GM18858 (cell line): ENCODE data around the gene PTPRD.

Source experiments
- ATAC-seq: cut with Tn5 transposase; IDR thresholded peaks from one replicate; pipeline ENCODE4 v1.9.1; 2021; ENCODE audit not compliant: unreplicated experiment

Gene PTPRD

DNA sequence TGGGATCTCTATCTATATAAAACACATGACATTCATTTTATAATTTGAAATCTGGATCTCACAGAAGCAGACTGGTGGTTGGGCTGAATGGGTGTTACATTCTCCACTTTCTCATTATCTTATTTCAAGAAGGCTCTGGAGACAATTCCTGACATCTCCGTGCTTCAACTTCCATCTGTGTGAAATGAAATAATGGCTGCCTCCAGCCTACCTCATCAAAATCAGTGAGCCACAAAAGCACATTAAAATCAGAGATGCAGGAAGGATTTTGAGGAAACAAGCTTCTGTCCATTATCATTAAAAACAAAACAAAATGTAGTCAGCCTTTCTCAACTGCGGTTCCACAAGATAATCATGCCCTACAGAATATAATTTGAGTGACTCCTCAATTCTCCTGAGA lies 1854.9 kb downstream of the PTPRD start:
- ATAC-seq: no peak

DNA sequence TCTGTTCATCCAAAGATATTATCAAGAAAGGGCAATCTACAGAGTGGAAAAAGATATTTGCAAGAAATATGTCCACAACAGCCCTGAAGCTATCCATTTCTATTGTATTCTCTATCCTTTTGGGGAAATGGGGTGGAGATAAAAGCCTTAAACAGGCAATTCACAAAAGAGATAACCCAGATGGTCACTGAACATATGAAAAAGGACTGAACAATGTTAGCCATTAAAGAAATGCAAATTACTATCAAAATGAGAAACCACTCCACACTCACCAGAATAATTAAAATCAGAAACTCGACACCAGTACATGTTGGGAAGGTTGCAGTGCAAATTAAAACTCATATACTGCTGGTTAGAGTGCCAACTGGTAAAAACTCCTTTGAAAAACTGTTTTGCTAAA lies 1858.1 kb downstream of the PTPRD start:
- ATAC-seq: no peak

- no peak for ATAC-seq
These were observed 1861.3 kb downstream of the PTPRD start for GRCh38 chr9:8751406-8751930.

GRCh38 chr9:8750639-8751051 lies 1862.2 kb downstream of the PTPRD start:
- ATAC-seq: no peak

DNA sequence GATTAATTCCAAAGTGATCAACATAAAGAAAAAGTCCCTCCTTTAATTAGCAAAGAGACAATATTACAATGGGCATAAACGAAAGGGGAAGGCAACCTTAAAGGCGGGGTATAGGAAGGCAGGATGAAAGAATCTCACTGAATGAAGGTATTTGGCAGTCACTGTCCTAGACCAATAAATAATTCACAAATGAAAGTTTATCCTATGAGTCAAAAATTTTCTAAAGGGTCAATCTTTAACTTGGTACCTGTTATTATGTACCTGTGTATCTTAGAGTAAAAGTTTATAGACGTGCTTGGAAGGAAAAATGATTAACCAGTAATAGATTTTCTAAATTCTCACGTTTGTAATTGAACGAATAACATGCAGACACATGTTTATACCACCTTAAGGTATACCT lies 1867.5 kb downstream of the PTPRD start:
- ATAC-seq: no peak

- ATAC-seq: no peak
These were observed 1873.9 kb downstream of the PTPRD start for GRCh38 chr9:8738945-8739344.

DNA sequence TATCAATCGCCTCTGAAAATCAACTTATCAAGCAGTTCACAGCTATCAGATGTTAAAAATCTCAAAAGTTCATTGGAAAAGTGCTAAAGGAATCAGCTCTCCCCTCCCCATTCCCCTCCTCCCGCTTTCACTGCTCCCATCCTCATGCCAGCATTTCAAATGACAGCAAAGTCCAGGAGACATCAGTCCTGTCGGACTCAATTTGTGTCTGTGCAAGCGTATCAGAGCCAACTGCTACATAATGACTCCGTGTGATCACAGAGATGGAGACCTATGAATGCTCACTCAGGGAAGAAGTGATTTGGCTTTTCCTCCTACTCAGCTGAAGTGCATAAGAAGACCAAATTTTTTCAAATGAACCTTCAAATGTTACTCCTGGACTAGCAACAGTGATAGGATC lies 1876.0 kb downstream of the PTPRD start:
- no peak for ATAC-seq

GRCh38 chr9:8734760-8735159 lies 1878.0 kb downstream of the PTPRD start:
- no peak for ATAC-seq

- ATAC-seq: no peak
These were observed 1879.5 kb downstream of the PTPRD start for GRCh38 chr9:8733131-8733954.

- ATAC-seq: no peak
These were observed 1880.3 kb downstream of the PTPRD start for GRCh38 chr9:8732367-8733075.

- ATAC-seq: no peak
These were observed 1882.2 kb downstream of the PTPRD start for GRCh38 chr9:8730618-8731017.

- ATAC-seq: no peak
These were observed 1883.9 kb downstream of the PTPRD start for GRCh38 chr9:8728910-8729309.

- ATAC-seq: no peak
These were observed 1885.6 kb downstream of the PTPRD start for GRCh38 chr9:8727191-8727590.

DNA sequence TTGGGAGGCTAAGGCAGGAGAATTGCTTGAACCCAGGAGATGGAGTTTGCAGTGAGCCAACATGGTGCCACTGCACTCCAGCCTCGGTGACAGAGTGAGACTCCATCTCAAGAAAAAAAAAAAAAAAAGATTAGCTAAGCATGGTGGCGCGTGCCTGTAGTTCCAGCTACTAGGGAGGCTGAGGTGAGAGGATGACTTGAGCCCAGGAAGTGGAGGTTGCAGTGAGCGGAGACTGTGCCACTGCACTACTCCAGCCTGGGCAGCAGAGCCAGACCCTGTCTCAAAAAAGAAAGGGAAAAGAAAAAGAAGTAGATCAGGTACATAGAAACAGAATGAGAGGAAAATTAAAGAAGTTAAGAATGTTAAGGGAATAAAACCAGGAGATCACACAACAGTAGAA lies 1886.1 kb downstream of the PTPRD start:
- no peak for ATAC-seq

GRCh38 chr9:8725635-8726034 lies 1887.2 kb downstream of the PTPRD start:
- ATAC-seq: no peak

DNA sequence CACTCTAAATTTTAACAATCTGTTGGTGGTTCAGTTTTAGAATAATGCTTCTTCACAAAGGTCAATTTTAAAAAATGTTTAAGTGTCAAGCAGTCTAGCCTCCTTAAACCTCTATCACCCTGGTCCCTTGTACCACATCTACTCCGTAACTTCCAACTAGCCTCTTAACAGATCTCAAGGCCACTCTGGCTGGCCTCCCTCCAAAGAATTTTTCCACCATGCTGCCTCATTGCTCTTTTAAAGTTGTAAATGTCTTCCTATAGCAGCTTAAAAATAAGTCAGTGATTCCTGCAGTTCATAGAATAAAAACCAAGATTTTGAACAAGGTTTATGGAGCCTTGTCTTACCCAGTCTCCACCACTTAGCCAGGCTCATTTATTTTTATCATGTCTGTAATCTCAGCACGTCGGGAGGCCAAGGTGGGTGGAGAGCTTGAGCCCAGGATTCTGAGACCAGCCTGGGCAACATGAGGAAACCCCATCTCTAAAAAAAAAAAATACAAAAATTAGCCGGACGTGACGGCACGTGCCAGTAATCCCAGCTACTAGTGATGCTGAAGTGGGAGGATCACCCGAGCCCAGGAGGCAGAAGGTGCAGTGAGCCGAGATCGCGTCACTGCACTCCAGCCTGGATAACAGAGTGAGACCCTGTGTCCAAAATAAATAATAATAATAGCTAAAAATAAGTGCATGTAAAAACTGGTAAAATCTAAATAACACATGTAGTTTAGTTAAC lies 1888.4 kb downstream of the PTPRD start:
- ATAC-seq: no peak

DNA sequence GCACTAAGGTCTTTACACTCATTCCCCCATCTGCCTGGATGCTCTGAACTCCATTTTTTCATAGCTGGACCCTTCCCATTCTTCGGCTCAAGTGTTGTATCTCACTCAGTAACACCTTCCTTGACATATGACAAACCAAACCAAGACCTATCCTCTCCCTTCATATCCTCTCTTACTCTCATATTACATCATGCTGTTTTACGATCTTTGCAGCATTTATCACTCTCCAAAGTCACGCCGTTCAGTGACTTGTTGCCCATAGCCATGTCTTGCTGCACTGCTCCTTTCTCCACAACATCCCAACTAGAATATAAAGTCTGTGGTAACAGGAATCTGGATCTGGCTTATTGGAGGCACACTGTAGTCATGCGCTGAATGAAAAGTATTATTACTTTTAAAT lies 1889.6 kb downstream of the PTPRD start:
- no peak for ATAC-seq

- ATAC-seq: no peak
These were observed 1892.8 kb downstream of the PTPRD start for GRCh38 chr9:8719833-8720486.

GRCh38 chr9:8718121-8718725 lies 1894.6 kb downstream of the PTPRD start:
- ATAC-seq: no peak

- ATAC-seq: no peak
These were observed 1895.7 kb downstream of the PTPRD start for GRCh38 chr9:8717146-8717545.

DNA sequence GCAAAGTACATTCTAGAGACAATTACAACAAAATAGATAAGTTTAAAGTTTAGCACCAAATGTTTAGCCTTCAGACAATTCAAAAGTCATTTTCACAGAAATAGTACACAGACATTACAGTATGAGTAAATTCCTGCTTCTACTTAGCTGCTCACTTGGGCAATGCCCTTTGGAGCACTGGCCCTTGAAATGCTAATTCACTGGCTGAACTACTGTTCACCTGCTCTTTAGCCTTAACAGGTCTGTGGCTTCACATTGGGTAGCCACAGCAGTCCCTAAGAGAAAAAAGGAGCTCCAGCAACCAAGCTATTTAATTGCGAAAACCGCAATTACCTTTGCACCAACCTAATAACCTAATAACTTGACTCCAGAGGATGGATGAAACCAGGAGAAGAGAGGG lies 1897.0 kb downstream of the PTPRD start:
- ATAC-seq: no peak
